GM23338 (cell line): Measurements from ENCODE around the gene FRK. TPM values are rescaled to one million over a fixed set of nuclear protein-coding genes. Genes with fewer than 3 reads are reported as not detected.

Experiments used
- ATAC-seq: fragments of 200-7000 bp; cut with Tn5 transposase; 3 replicates; pipeline ENCODE4 v1.9.1; 2020
- DNase-seq: peaks from one replicate; pipeline ENCODE4 v3.0.0-alpha.2; 2015; ENCODE audit warnings: low spot score
- H2AFZ ChIP-seq: fragments of 200-600 bp; sonication (generic); 2 replicates; pipeline ENCODE4 v1.8.0; 2016; ENCODE audit warnings: antibody characterized with exemption, mild to moderate bottlenecking, moderate library complexity
- H3F3A ChIP-seq: fragments of 200-600 bp; sonication (generic); replicated peaks from 2 replicates; pipeline ENCODE4 v1.8.0; 2017; ENCODE audit warnings: antibody characterized with exemption, mixed run types, low read depth
- H3K27ac ChIP-seq: fragments of 200-600 bp; sonication (generic); 2 replicates; pipeline ENCODE4 v1.6.1; 2016; ENCODE audit warnings: low read depth
- H3K27me3 ChIP-seq: fragments of 200-600 bp; sonication (generic); 2 replicates; pipeline ENCODE4 v1.8.0; 2016; ENCODE audit warnings: mild to moderate bottlenecking, mixed run types, moderate library complexity; ENCODE audit not compliant: insufficient read depth
- H3K36me3 ChIP-seq: fragments of 200-600 bp; sonication (generic); 2 replicates; pipeline ENCODE4 v1.8.0; 2016; ENCODE audit warnings: mild to moderate bottlenecking; ENCODE audit not compliant: insufficient read depth
- H3K4me1 ChIP-seq: fragments of 200-600 bp; sonication (generic); 2 replicates; pipeline ENCODE4 v1.8.0; 2016; ENCODE audit warnings: mild to moderate bottlenecking, moderate library complexity; ENCODE audit not compliant: insufficient read depth
- H3K4me2 ChIP-seq: fragments of 200-600 bp; sonication (generic); 2 replicates; pipeline ENCODE4 v1.7.1; 2017; ENCODE audit warnings: mixed run types
- H3K4me3 ChIP-seq: fragments of 200-600 bp; sonication (generic); 2 replicates; pipeline ENCODE4 v1.6.1; 2016; ENCODE audit warnings: mixed run types
- H3K79me2 ChIP-seq: fragments of 200-600 bp; sonication (generic); replicated peaks from 2 replicates; pipeline ENCODE4 v1.8.0; 2017; ENCODE audit warnings: mild to moderate bottlenecking; ENCODE audit not compliant: insufficient read depth
- H3K9me2 ChIP-seq: fragments of 200-600 bp; sonication (generic); 2 replicates; pipeline ENCODE4 v1.8.0; 2017; ENCODE audit not compliant: insufficient read depth
- H4K20me1 ChIP-seq: fragments of 200-600 bp; sonication (generic); replicated peaks from 2 replicates; pipeline ENCODE4 v1.8.0; 2017; ENCODE audit warnings: mild to moderate bottlenecking; ENCODE audit not compliant: insufficient read depth
- H3K27ac Mint-ChIP-seq: 2 replicates; pipeline ENCODE4 v1.8.0; 2020; ENCODE audit warnings: inconsistent platforms, mild to moderate bottlenecking, moderate library complexity, mixed read lengths
- H3K27me3 Mint-ChIP-seq: 3 replicates; pipeline ENCODE4 v1.8.0; 2022; ENCODE audit warnings: low read depth, mild to moderate bottlenecking, moderate library complexity, mixed read lengths, inconsistent platforms; ENCODE audit not compliant: insufficient read depth, poor library complexity
- H3K36me3 Mint-ChIP-seq: 3 replicates; pipeline ENCODE4 v1.8.0; 2021; ENCODE audit warnings: low read depth, mild to moderate bottlenecking, inconsistent platforms, moderate library complexity, mixed read lengths
- H3K4me1 Mint-ChIP-seq: 3 replicates; pipeline ENCODE4 v1.8.0; 2020; ENCODE audit warnings: mild to moderate bottlenecking, inconsistent platforms, mixed read lengths
- H3K4me3 Mint-ChIP-seq: 3 replicates; pipeline ENCODE4 v1.8.0; 2021; ENCODE audit warnings: moderate library complexity, mild to moderate bottlenecking, inconsistent platforms, mixed read lengths
- H3K9me3 Mint-ChIP-seq: 3 replicates; pipeline ENCODE4 v1.8.0; 2020; ENCODE audit warnings: moderate library complexity, mild to moderate bottlenecking, inconsistent platforms, mixed read lengths
- CTCF ChIP-seq, 2 experiments: fragments of 200-600 bp in 1 of 2; sonication (generic) in 1 of 2; conservative IDR thresholded peaks; 2 replicates each; pipeline versions ENCODE4 v1.5.1 to v1.6.1; 2016 to 2017; ENCODE audit warnings: antibody characterized with exemption in 2 of 2, low read depth in 2 of 2, mild to moderate bottlenecking in 2 of 2, moderate library complexity in 1 of 2
- EZH2 ChIP-seq: fragments of 200-600 bp; sonication (generic); IDR thresholded peaks from one replicate; pipeline ENCODE4 v1.8.0; 2017; ENCODE audit warnings: antibody characterized with exemption, mild to moderate bottlenecking, low read depth; ENCODE audit not compliant: unreplicated experiment
- EZH2phosphoT487 ChIP-seq: fragments of 200-600 bp; sonication (generic); IDR thresholded peaks from one replicate; pipeline ENCODE4 v1.8.1; 2018; ENCODE audit warnings: antibody characterized with exemption; ENCODE audit not compliant: unreplicated experiment
- JUNB ChIP-seq: IDR thresholded peaks from one replicate; pipeline ENCODE4 v1.6.1; 2016; ENCODE audit warnings: antibody characterized with exemption; ENCODE audit not compliant: unreplicated experiment
- POLR2AphosphoS5 ChIP-seq: IDR thresholded peaks from 2 replicates; pipeline ENCODE4 v1.6.1; 2016; ENCODE audit warnings: antibody characterized with exemption, low read depth
- REST ChIP-seq: IDR thresholded peaks from one replicate; pipeline ENCODE4 v1.6.1; 2018; ENCODE audit warnings: antibody characterized with exemption; ENCODE audit not compliant: unreplicated experiment
- ZNF114 ChIP-seq: fragments of 250-450 bp; sonication (Bioruptor Pico); IDR thresholded peaks from 2 replicates; pipeline ENCODE4 v1.5.0; 2020; ENCODE audit warnings: mild to moderate bottlenecking, moderate library complexity
- ZNF331 ChIP-seq: fragments of 250-450 bp; sonication (Bioruptor Pico); IDR thresholded peaks from 2 replicates; pipeline ENCODE4 v1.5.0; 2020; ENCODE audit warnings: low read depth, mild to moderate bottlenecking, moderate library complexity
- ZNF462 ChIP-seq: fragments of 250-450 bp; sonication (Bioruptor Pico); IDR thresholded peaks from 2 replicates; pipeline ENCODE4 v1.5.0; 2020; ENCODE audit warnings: mild to moderate bottlenecking, moderate library complexity
- polyA plus RNA-seq: library from polyadenylated mRNA; unstranded; fragments of >200 nt; fragmentation: Nextera tagmentation; extraction: Ambion mirVana; gene quantifications from 2 replicates; pipeline ENCODE4 v1.2.1, GENCODE V29; 2016
- total RNA-seq: library from RNA; depleted of rRNA; stranded (reverse); fragments of >200 nt; shearing (Covaris generic); gene quantifications from 2 replicates; pipeline ENCODE4 v1.2.3, GENCODE V29; 2014

The FRK gene
- total and polyA plus RNA-seq, 2 experiments from 2014 or later, result 0.06 to 0.24 TPM

GRCh38 chr6:116094041-116094440 is 33.4 kb upstream of the FRK start (continued):
- TF ChIP-seq ZNF114 (CRISPR knock-in tag), result no peak
- TF ChIP-seq POLR2AphosphoS5, result no peak
- TF ChIP-seq EZH2, result no peak
- TF ChIP-seq EZH2phosphoT487, result no peak
- no peak for TF ChIP-seq ZNF331 (CRISPR knock-in tag)
- no peak for TF ChIP-seq JUNB

GRCh38 chr6:116090251-116090650 is 29.6 kb upstream of the FRK start:
- ATAC-seq (no peak), DNase-seq (no peak)
- H3F3A ChIP-seq, result no peaks in the 10 kb centered on the region
- peaks cover 4% of the 10 kb centered on the region for H3K27me3 Mint-ChIP-seq
- H3K9me3 Mint-ChIP-seq, result peaks cover 10% of the 10 kb centered on the region; the same call in 2 of the 3 replicates
- H3K36me3 Mint-ChIP-seq, result peaks cover 8% of the 10 kb centered on the region
- H3K4me3 ChIP-seq, result no peak overlapping the region
- H3K4me1 ChIP-seq, result peaks cover 8% of the 10 kb centered on the region; the same call in 1 of the 2 replicates
- H3K4me2 ChIP-seq, result no peak overlapping the region
- TF ChIP-seq EZH2phosphoT487, result no peak
- no peak for TF ChIP-seq REST
- no peak overlapping the region for H3K27ac Mint-ChIP-seq
- no peaks in the 10 kb centered on the region for H3K79me2 ChIP-seq
- H2AFZ ChIP-seq, result no peak overlapping the region
- H4K20me1 ChIP-seq, result no peaks in the 10 kb centered on the region
- H3K9me2 ChIP-seq, result no peaks in the 10 kb centered on the region
- no peak overlapping the region for H3K27ac ChIP-seq
- H3K27me3 ChIP-seq, result no peaks in the 10 kb centered on the region
- H3K4me1 Mint-ChIP-seq, result peaks cover 12% of the 10 kb centered on the region
- H3K4me3 Mint-ChIP-seq, result no peak overlapping the region
- no peaks in the 10 kb centered on the region for H3K36me3 ChIP-seq

- H3K27ac ChIP-seq, result no peak overlapping the region
- no peaks in the 10 kb centered on the region for H3F3A ChIP-seq
- H3K4me1 ChIP-seq, result peaks cover 8% of the 10 kb centered on the region; the same call in 1 of the 2 replicates
- Mint-ChIP-seq H3K9me3 (no peaks in the 10 kb centered on the region; the same call in 2 of the 3 replicates), H3K27ac (no peak overlapping the region), H3K4me3 (no peak overlapping the region), H3K27me3 (peaks cover 4% of the 10 kb centered on the region), H3K36me3 (peaks cover 2% of the 10 kb centered on the region; the same call in 2 of the 3 replicates), H3K4me1 (peaks cover 12% of the 10 kb centered on the region)
- no peak overlapping the region for H2AFZ ChIP-seq
- DNase-seq (no peak), ATAC-seq (no peak)
- no peak overlapping the region for H3K4me3 ChIP-seq
- H3K36me3 ChIP-seq, result no peaks in the 10 kb centered on the region
- no peaks in the 10 kb centered on the region for H3K27me3 ChIP-seq
- H3K4me2 ChIP-seq, result no peak overlapping the region
- no peaks in the 10 kb centered on the region for H3K9me2 ChIP-seq
- TF ChIP-seq ZNF462 (no peak), CTCF (conservative IDR thresholded peaks at IDR 0.05; ENCODE audit: low read depth in 2 of 2) (no peak)
- H3K79me2 ChIP-seq, result no peaks in the 10 kb centered on the region
- H4K20me1 ChIP-seq, result no peaks in the 10 kb centered on the region
Measured at GRCh38 chr6:116088946-116089345, 28.3 kb upstream of the FRK start.
